ES-I3 (cell line): Measurements from ENCODE around the gene CCBE1.

Experiments used
- H3K36me3 ChIP-seq: 2 replicates; pipeline ENCODE4 v1.6.1; 2013; ENCODE audit warnings: mild to moderate bottlenecking, low read length, control low read depth, moderate library complexity; ENCODE audit not compliant: insufficient read depth
- H3K4me1 ChIP-seq: 2 replicates; pipeline ENCODE4 v1.6.1; 2013; ENCODE audit warnings: mild to moderate bottlenecking, control low read depth, low read length; ENCODE audit not compliant: insufficient read depth
- H3K9ac ChIP-seq: 2 replicates; pipeline ENCODE4 v1.6.1; 2013; ENCODE audit warnings: low read depth, mild to moderate bottlenecking, low read length, moderate library complexity
- H3K9me3 ChIP-seq: 2 replicates; pipeline ENCODE4 v1.6.1; 2013; ENCODE audit warnings: mild to moderate bottlenecking, low read length, moderate library complexity; ENCODE audit not compliant: control insufficient read depth, insufficient read depth

CCBE1 gene

GRCh38 chr18:59563176-59563785, 133.9 kb downstream of the CCBE1 start:
- no peaks in the 10 kb centered on the region for H3K9me3 ChIP-seq
- H3K9ac ChIP-seq = no peak overlapping the region
- H3K36me3 ChIP-seq = no peaks in the 10 kb centered on the region

GRCh38 chr18:59562751-59563150, 134.5 kb downstream of the CCBE1 start:
- 0 out of 2 replicates have a peak, but pooled peaks cover 3% of the 10 kb centered on the region for H3K4me1 ChIP-seq
- H3K36me3 ChIP-seq = no peaks in the 10 kb centered on the region
- no peak overlapping the region for H3K9ac ChIP-seq
- no peaks in the 10 kb centered on the region for H3K9me3 ChIP-seq

More at GRCh38 chr18:59563176-59563785, 133.9 kb downstream of the CCBE1 start:
- H3K4me1 ChIP-seq = 0 out of 2 replicates have a peak, but pooled peaks cover 3% of the 10 kb centered on the region

- no peaks in the 10 kb centered on the region for H3K36me3 ChIP-seq
- H3K4me1 ChIP-seq = 0 out of 2 replicates have a peak, but pooled peaks cover 3% of the 10 kb centered on the region
- H3K9ac ChIP-seq = no peak overlapping the region
- no peaks in the 10 kb centered on the region for H3K9me3 ChIP-seq
Measured at GRCh38 chr18:59561612-59562011, 135.6 kb downstream of the CCBE1 start.

GRCh38 chr18:59560556-59560955, 136.7 kb downstream of the CCBE1 start:
- Histone ChIP-seq H3K4me1 (no peaks in the 10 kb centered on the region), H3K9me3 (no peaks in the 10 kb centered on the region), H3K36me3 (no peaks in the 10 kb centered on the region), H3K9ac (no peak overlapping the region)

- H3K9ac ChIP-seq = no peak overlapping the region
- H3K4me1 ChIP-seq = no peaks in the 10 kb centered on the region
- no peaks in the 10 kb centered on the region for H3K36me3 ChIP-seq
- H3K9me3 ChIP-seq = no peaks in the 10 kb centered on the region
Measured at GRCh38 chr18:59559528-59559927, 137.7 kb downstream of the CCBE1 start.

- Histone ChIP-seq H3K4me1 (no peaks in the 10 kb centered on the region), H3K9me3 (no peaks in the 10 kb centered on the region), H3K9ac (no peak overlapping the region), H3K36me3 (no peaks in the 10 kb centered on the region)
Measured at GRCh38 chr18:59555995-59556659, 141.1 kb downstream of the CCBE1 start.

GRCh38 chr18:59554796-59555335, 142.4 kb downstream of the CCBE1 start:
- Histone ChIP-seq H3K9me3 (no peaks in the 10 kb centered on the region), H3K9ac (no peak overlapping the region), H3K4me1 (no peaks in the 10 kb centered on the region), H3K36me3 (no peaks in the 10 kb centered on the region)

- Histone ChIP-seq H3K9ac (no peak overlapping the region), H3K9me3 (no peaks in the 10 kb centered on the region), H3K36me3 (no peaks in the 10 kb centered on the region), H3K4me1 (no peaks in the 10 kb centered on the region)
Measured at GRCh38 chr18:59553273-59553870, 143.9 kb downstream of the CCBE1 start.

- Histone ChIP-seq H3K9ac (no peak overlapping the region), H3K4me1 (peaks cover 4% of the 10 kb centered on the region), H3K36me3 (no peaks in the 10 kb centered on the region), H3K9me3 (no peaks in the 10 kb centered on the region)
Measured at GRCh38 chr18:59551902-59552635, 145.2 kb downstream of the CCBE1 start.

GRCh38 chr18:59550174-59550516, 147.1 kb downstream of the CCBE1 start:
- Histone ChIP-seq H3K9ac (no peak overlapping the region), H3K4me1 (peaks cover 4% of the 10 kb centered on the region), H3K36me3 (no peaks in the 10 kb centered on the region), H3K9me3 (no peaks in the 10 kb centered on the region)

- Histone ChIP-seq H3K9ac (no peak overlapping the region), H3K36me3 (no peaks in the 10 kb centered on the region), H3K9me3 (no peaks in the 10 kb centered on the region), H3K4me1 (peaks cover 4% of the 10 kb centered on the region)
Measured at GRCh38 chr18:59549503-59550173, 147.6 kb downstream of the CCBE1 start.

- Histone ChIP-seq H3K36me3 (no peaks in the 10 kb centered on the region), H3K9me3 (no peaks in the 10 kb centered on the region), H3K9ac (no peak overlapping the region), H3K4me1 (peaks cover 4% of the 10 kb centered on the region)
Measured at GRCh38 chr18:59547581-59548182, 149.5 kb downstream of the CCBE1 start.

GRCh38 chr18:59546188-59546587, 151.0 kb downstream of the CCBE1 start:
- peaks cover 4% of the 10 kb centered on the region for H3K4me1 ChIP-seq
- H3K36me3 ChIP-seq = no peaks in the 10 kb centered on the region
- H3K9me3 ChIP-seq = no peaks in the 10 kb centered on the region

GRCh38 chr18:59540780-59541179, 156.4 kb downstream of the CCBE1 start:
- Histone ChIP-seq H3K36me3 (no peaks in the 10 kb centered on the region), H3K4me1 (no peaks in the 10 kb centered on the region), H3K9ac (no peak overlapping the region), H3K9me3 (no peaks in the 10 kb centered on the region)

More at GRCh38 chr18:59546188-59546587, 151.0 kb downstream of the CCBE1 start:
- H3K9ac ChIP-seq = no peak overlapping the region
